Panc1 (cell line): ENCODE results near the gene DOCK4. TPM values are rescaled to one million over a fixed set of nuclear protein-coding genes. Genes with fewer than 3 reads are reported as not detected.
"Not testable (repeated sequence)": the region's sequence is repeated elsewhere in the genome, so short reads cannot be mapped to it uniquely, and the experiment has no call there.

ENCODE experiments used
- ATAC-seq: fragments of 200-7000 bp; cut with Tn5 transposase; 2 replicates; pipeline ENCODE4 v1.9.1; 2020; ENCODE audit warnings: mild to moderate bottlenecking, moderate library complexity
- BruUV-seq: library from RNA; stranded (reverse); fragments of 400-500 nt; replicated peaks from 2 replicates; lab custom pipeline; 2021; lab: Mats Ljungman, UMichigan
- CTCF ChIA-PET: fragments of 300-600 bp; sonication (Branson Sonifier 250); formaldehyde crosslinking; loops from one replicate; lab custom pipeline; 2022; ENCODE audit warnings: antibody characterized with exemption; lab: Charles Lee
- POLR2A ChIA-PET: fragments of 300-600 bp; sonication (Branson Sonifier 250); formaldehyde crosslinking; loops from one replicate; lab custom pipeline; 2022; ENCODE audit warnings: antibody characterized with exemption; lab: Charles Lee
- DNase-seq: peaks from one replicate; pipeline ENCODE4 v3.0.0-alpha.2; 2010; ENCODE audit warnings: low read depth, low spot score
- H3K27ac ChIP-seq: 2 replicates; pipeline ENCODE4 v1.5.1; 2011; ENCODE audit warnings: mild to moderate bottlenecking, low read length, inconsistent platforms
- H3K27me3 ChIP-seq: fragments of 200-500 bp; sonication (Bioruptor generic); 2 replicates; pipeline ENCODE4 v1.6.0; 2014; ENCODE audit warnings: low read length, inconsistent platforms; ENCODE audit not compliant: control insufficient read depth, insufficient read depth
- H3K36me3 ChIP-seq: fragments of 200-500 bp; sonication (Bioruptor generic); 2 replicates; pipeline ENCODE4 v1.5.1; 2014; ENCODE audit warnings: inconsistent platforms, mild to moderate bottlenecking, low read length, moderate library complexity; ENCODE audit not compliant: control insufficient read depth, insufficient read depth
- H3K4me1 ChIP-seq: 2 replicates; pipeline ENCODE4 v1.5.1; 2011; ENCODE audit warnings: inconsistent platforms, mild to moderate bottlenecking, low read length, moderate library complexity; ENCODE audit not compliant: control insufficient read depth, insufficient read depth
- H3K4me3 ChIP-seq, 2 experiments: 2 replicates each; pipeline ENCODE4 v1.5.1; 2011 to 2012; ENCODE audit warnings: low read depth in 2 of 2, low read length in 2 of 2, mild to moderate bottlenecking in 2 of 2, inconsistent platforms in 1 of 2, moderate library complexity in 1 of 2
- H3K9me3 ChIP-seq: fragments of 200-500 bp; sonication (Bioruptor generic); 2 replicates; pipeline ENCODE4 v1.5.1; 2014; ENCODE audit warnings: low read depth, mild to moderate bottlenecking, inconsistent platforms, low read length, moderate library complexity; ENCODE audit not compliant: control insufficient read depth, insufficient read depth
- POLR2AphosphoS5 ChIP-seq: IDR thresholded peaks from 2 replicates; pipeline ENCODE4 v1.6.1; 2012; ENCODE audit warnings: mild to moderate bottlenecking, low read depth, low read length, moderate library complexity
- SIN3A ChIP-seq: IDR thresholded peaks from 2 replicates; pipeline ENCODE4 v1.6.1; 2012; ENCODE audit warnings: low read depth, mild to moderate bottlenecking, low read length, moderate library complexity, borderline replicate concordance; ENCODE audit not compliant: insufficient read depth
- TCF7L2 ChIP-seq: IDR thresholded peaks from 2 replicates; pipeline ENCODE4 v1.6.1; 2011; ENCODE audit warnings: mild to moderate bottlenecking, low read depth, low read length, inconsistent platforms
- in situ Hi-C: cut with HindIII; loops from 2 replicates; pipeline ENCODE4 v1.10.0; 2016; ENCODE audit warnings: low sequenced_read_pairs, low pct_unique_long_range_greater_than_20kb
- intact Hi-C: fragments of 100-400 bp; cut with micrococcal nuclease; formaldehyde crosslinking; loops from one replicate; pipeline ENCODE4 v1.10.0; 2022; ENCODE audit not compliant: unreplicated experiment
- total RNA-seq: library from RNA; stranded (reverse); gene quantifications from one replicate; pipeline ENCODE4 v1.2.1, GENCODE V29; 2021; ENCODE audit not compliant: unreplicated experiment
- TF ChIP-seq, protein P1 (sequence below), 2 experiments: IDR thresholded peaks; 2 replicates each; pipeline ENCODE4 v1.6.1; 2011 to 2012; ENCODE audit warnings: low read depth in 2 of 2, control low read depth in 1 of 2, low read length in 1 of 2, mild to moderate bottlenecking in 1 of 2, moderate library complexity in 1 of 2; ENCODE audit not compliant: insufficient read depth in 1 of 2
- TF ChIP-seq, protein P2 (sequence below): fragments of 450-650 bp; IDR thresholded peaks from 2 replicates; pipeline ENCODE4 v1.5.1; 2017; ENCODE audit warnings: mild to moderate bottlenecking

DOCK4 gene
- total RNA-seq, 1 experiment from 2014 or later, result 10.8 TPM

DNA sequence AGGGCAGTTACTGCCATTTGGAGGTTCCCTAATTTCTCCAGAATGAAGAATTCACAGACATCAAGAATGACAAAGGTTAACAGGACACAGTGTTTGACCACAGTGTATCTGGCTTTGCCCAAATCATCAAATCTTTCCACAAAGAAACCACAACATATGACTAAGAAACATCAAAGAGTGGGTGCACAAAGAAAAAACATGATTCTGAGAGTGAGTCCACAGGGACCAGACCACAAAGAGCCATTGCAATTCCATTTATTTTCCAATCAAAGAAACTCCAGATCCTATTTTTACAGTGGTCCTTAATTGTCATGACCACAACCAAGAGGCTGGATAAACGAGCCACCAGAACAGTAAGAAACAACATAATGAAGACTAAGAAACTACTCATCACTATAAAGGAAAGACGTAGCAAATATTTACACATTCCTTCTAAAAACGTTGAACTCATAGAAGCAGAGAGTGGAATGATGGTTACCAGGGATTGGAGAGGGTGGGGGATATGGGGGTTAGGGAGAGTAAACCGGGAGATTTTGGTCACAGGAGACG lies 286.5 kb downstream of the DOCK4 start:
- Histone ChIP-seq H3K36me3 (no peaks in the 10 kb centered on the region), H3K9me3 (no peaks in the 10 kb centered on the region), H3K27me3 (no peaks in the 10 kb centered on the region), H3K4me1 (0 out of 2 replicates have a peak, but pooled peaks cover 2% of the 10 kb centered on the region), H3K27ac (no peak overlapping the region), H3K4me3 (no peak overlapping the region)
- ATAC-seq (no peak), DNase-seq (no peak)
- BruUV-seq, result no TSS peak
- ChIA-PET POLR2A (no interaction called here), CTCF (no interaction called here)
- intact Hi-C loops (no loop called here), in situ Hi-C loops (no loop called here)
- TF ChIP-seq, protein P1, sequence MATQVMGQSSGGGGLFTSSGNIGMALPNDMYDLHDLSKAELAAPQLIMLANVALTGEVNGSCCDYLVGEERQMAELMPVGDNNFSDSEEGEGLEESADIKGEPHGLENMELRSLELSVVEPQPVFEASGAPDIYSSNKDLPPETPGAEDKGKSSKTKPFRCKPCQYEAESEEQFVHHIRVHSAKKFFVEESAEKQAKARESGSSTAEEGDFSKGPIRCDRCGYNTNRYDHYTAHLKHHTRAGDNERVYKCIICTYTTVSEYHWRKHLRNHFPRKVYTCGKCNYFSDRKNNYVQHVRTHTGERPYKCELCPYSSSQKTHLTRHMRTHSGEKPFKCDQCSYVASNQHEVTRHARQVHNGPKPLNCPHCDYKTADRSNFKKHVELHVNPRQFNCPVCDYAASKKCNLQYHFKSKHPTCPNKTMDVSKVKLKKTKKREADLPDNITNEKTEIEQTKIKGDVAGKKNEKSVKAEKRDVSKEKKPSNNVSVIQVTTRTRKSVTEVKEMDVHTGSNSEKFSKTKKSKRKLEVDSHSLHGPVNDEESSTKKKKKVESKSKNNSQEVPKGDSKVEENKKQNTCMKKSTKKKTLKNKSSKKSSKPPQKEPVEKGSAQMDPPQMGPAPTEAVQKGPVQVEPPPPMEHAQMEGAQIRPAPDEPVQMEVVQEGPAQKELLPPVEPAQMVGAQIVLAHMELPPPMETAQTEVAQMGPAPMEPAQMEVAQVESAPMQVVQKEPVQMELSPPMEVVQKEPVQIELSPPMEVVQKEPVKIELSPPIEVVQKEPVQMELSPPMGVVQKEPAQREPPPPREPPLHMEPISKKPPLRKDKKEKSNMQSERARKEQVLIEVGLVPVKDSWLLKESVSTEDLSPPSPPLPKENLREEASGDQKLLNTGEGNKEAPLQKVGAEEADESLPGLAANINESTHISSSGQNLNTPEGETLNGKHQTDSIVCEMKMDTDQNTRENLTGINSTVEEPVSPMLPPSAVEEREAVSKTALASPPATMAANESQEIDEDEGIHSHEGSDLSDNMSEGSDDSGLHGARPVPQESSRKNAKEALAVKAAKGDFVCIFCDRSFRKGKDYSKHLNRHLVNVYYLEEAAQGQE (IDR thresholded peaks at IDR 0.05; ENCODE audit: insufficient read depth in 1 of 2, low read depth in 2 of 2, low read length in 1 of 2), result no peak
- TF ChIP-seq POLR2AphosphoS5, result no peak
- TF ChIP-seq TCF7L2, result no peak
- TF ChIP-seq, protein P2, sequence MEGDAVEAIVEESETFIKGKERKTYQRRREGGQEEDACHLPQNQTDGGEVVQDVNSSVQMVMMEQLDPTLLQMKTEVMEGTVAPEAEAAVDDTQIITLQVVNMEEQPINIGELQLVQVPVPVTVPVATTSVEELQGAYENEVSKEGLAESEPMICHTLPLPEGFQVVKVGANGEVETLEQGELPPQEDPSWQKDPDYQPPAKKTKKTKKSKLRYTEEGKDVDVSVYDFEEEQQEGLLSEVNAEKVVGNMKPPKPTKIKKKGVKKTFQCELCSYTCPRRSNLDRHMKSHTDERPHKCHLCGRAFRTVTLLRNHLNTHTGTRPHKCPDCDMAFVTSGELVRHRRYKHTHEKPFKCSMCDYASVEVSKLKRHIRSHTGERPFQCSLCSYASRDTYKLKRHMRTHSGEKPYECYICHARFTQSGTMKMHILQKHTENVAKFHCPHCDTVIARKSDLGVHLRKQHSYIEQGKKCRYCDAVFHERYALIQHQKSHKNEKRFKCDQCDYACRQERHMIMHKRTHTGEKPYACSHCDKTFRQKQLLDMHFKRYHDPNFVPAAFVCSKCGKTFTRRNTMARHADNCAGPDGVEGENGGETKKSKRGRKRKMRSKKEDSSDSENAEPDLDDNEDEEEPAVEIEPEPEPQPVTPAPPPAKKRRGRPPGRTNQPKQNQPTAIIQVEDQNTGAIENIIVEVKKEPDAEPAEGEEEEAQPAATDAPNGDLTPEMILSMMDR, result no peak
- TF ChIP-seq SIN3A, result no peak

- no peaks in the 10 kb centered on the region for H3K9me3 ChIP-seq
- in situ Hi-C loops, result no loop called here
- no peak overlapping the region for H3K4me3 ChIP-seq
- BruUV-seq, result no TSS peak
- no peak for TF ChIP-seq TCF7L2
- no peak for TF ChIP-seq SIN3A
- intact Hi-C loops, result no loop called here
- H3K27ac ChIP-seq, result no peak overlapping the region
- no peaks in the 10 kb centered on the region for H3K36me3 ChIP-seq
- ChIA-PET CTCF (no interaction called here), POLR2A (no interaction called here)
- no peaks in the 10 kb centered on the region for H3K27me3 ChIP-seq
- no peak for ATAC-seq
- DNase-seq, result no peak
- H3K4me1 ChIP-seq, result 0 out of 2 replicates have a peak, but pooled peaks cover 2% of the 10 kb centered on the region
These were observed 287.0 kb downstream of the DOCK4 start for GRCh38 chr7:111919164-111919563.

DNA sequence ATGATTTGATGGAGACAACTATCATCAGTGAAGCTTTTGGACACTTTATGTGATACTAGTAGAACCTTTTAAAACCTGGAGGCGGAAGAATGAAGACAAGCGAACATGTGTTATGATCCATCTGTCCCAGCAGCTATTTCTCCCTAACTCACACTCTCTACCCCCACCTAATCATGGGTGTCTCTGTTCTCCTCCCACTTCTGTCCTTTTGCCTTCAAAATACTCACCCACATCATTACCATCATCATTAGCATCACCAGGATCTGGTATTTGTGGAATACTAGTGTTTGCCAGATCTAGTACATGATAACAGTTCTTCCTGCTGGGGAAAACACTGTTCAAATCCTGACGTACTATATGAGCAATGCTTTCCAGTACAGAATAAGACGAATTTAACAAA lies 287.7 kb downstream of the DOCK4 start:
- no peaks in the 10 kb centered on the region for H3K27me3 ChIP-seq
- TF ChIP-seq POLR2AphosphoS5 (no peak), SIN3A (no peak), TCF7L2 (no peak)
- TF ChIP-seq, protein P2, result no peak
- TF ChIP-seq, protein P1 (IDR thresholded peaks at IDR 0.05; ENCODE audit: insufficient read depth in 1 of 2, low read depth in 2 of 2, low read length in 1 of 2), result no peak
- no peaks in the 10 kb centered on the region for H3K36me3 ChIP-seq
- no peak overlapping the region for H3K4me3 ChIP-seq
- ChIA-PET CTCF (no interaction called here), POLR2A (no interaction called here)
- ATAC-seq, result no peak
- intact Hi-C loops, result no loop called here
- no peaks in the 10 kb centered on the region for H3K9me3 ChIP-seq
- no peak for DNase-seq
- in situ Hi-C loops, result no loop called here
- no TSS peak for BruUV-seq
- 0 out of 2 replicates have a peak, but pooled peaks cover 2% of the 10 kb centered on the region for H3K4me1 ChIP-seq
- no peak overlapping the region for H3K27ac ChIP-seq

DNA sequence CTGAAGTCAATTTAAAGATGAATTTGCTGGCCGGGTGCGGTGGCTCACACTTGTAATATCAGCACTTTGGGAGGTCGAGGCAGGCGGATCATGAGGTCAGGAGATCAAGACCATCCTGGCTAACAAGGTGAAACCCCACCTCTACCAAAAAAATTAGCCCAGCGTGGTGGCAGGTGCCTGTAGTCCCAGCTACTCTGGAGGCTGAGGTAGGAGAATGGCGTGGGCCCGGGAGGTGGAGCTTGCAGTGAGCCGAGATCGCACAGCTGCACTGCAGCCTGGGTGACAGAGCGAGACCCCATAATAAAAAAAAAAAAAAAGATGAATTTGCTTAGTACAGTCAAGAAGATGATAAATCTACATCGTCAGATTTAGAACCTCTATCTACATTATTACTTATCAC lies 288.8 kb downstream of the DOCK4 start:
- DNase-seq, H3K36me3 ChIP-seq, ATAC-seq, H3K27me3 ChIP-seq, H3K27ac ChIP-seq, intact Hi-C loops, H3K4me3 ChIP-seq, POLR2A ChIA-PET, in situ Hi-C loops, H3K4me1 ChIP-seq, CTCF ChIA-PET, BruUV-seq, H3K9me3 ChIP-seq: not testable (repeated sequence)
